Mucosa of descending colon (tissue), 3 donors: ENCODE data around the gene NFIC. TPM values are rescaled to one million over a fixed set of nuclear protein-coding genes. Genes with fewer than 3 reads are reported as not detected.
A peak's percentile ranks its signal among the peaks of the same experiment; 100 is the strongest.

Experiments used
- ATAC-seq: fragments of 200-7000 bp; cut with Tn5 transposase; one replicate; pipeline ENCODE4 v1.9.1; 2020; ENCODE audit warnings: mild to moderate bottlenecking, moderate library complexity
- DNase-seq, 3 donors: peaks; one replicate each; pipeline ENCODE4 v3.0.0-alpha.2; 2020
- H3K36me3 ChIP-seq: fragments of 200-600 bp; one replicate; pipeline ENCODE4 v1.8.0; 2021; ENCODE audit warnings: low read depth, mild to moderate bottlenecking
- H3K4me1 ChIP-seq: fragments of 200-600 bp; one replicate; pipeline ENCODE4 v1.8.0; 2021; ENCODE audit warnings: low read depth, mild to moderate bottlenecking
- H3K4me3 ChIP-seq: fragments of 200-600 bp; one replicate; pipeline ENCODE4 v1.8.0; 2021; ENCODE audit warnings: mild to moderate bottlenecking
- H3K9me3 ChIP-seq: fragments of 200-600 bp; one replicate; pipeline ENCODE4 v1.8.0; 2021; ENCODE audit warnings: mild to moderate bottlenecking
- CTCF ChIP-seq: fragments of 200-600 bp; IDR thresholded peaks from one replicate; pipeline ENCODE4 v1.8.0; 2022; ENCODE audit warnings: antibody characterized with exemption, mild to moderate bottlenecking
- intact Hi-C, 2 donors: fragments of 100-400 bp; cut with DNase I in 1 of 2; cut with micrococcal nuclease in 1 of 2; formaldehyde crosslinking; loops; one replicate each; pipeline versions ENCODE4 v1.11.0 to v1.11.1; 2022; cut with DNase I, micrococcal nuclease
- total RNA-seq, 3 donors: library from RNA; stranded (reverse); fragmentation: NEBNext Ultra II Directional in 2 of 3; extraction: Animal tissue kit (Norgen Biotek cat#: 25700) in 2 of 3; gene quantifications; one replicate each; pipeline versions ENCODE4 v1.2.1 to v1.2.4, GENCODE V29; 2021 to 2023
- donor health status: DM: no; HTN: no; CAD: no; lungs with moderate emphysema.
- donor health status: DM: no; HTN: no; CAD: no.
- donor health status: DM: no; HTN: yes; CAD: no.

Gene NFIC
- total RNA-seq, 3 donors from 2014 or later, result 38.4 to 210 (median 79.3) TPM

GRCh38 chr19:3335431-3336350 lies 30.7 kb upstream of the NFIC start:
- Histone ChIP-seq H3K4me3 (no peak overlapping the region), H3K9me3 (no peaks in the 10 kb centered on the region), H3K36me3 (no peaks in the 10 kb centered on the region), H3K4me1 (peaks cover 45% of the 10 kb centered on the region)
- intact Hi-C loops, result no loop called here
- DNase-seq (peak; percentile 67 to 69 (median 69)), ATAC-seq (peak; percentile 38)
- no peak for TF ChIP-seq CTCF

- no peak for TF ChIP-seq CTCF
- H3K9me3 ChIP-seq, result no peaks in the 10 kb centered on the region
- DNase-seq (no peak), ATAC-seq (no peak)
- no peaks in the 10 kb centered on the region for H3K36me3 ChIP-seq
- intact Hi-C loops, result no loop called here
- peaks cover 45% of the 10 kb centered on the region for H3K4me1 ChIP-seq
- H3K4me3 ChIP-seq, result no peak overlapping the region
Observed at GRCh38 chr19:3336351-3336679, 30.1 kb upstream of the NFIC start.

- intact Hi-C loops, result no loop called here
- ATAC-seq, result peak; percentile 89
- H3K36me3 ChIP-seq, result no peaks in the 10 kb centered on the region
- peaks cover 45% of the 10 kb centered on the region for H3K4me1 ChIP-seq
- TF ChIP-seq CTCF, result no peak
- no peak overlapping the region for H3K4me3 ChIP-seq
- DNase-seq, result peak; percentile 84 to 94 (median 93)
- no peaks in the 10 kb centered on the region for H3K9me3 ChIP-seq
Observed at GRCh38 chr19:3336680-3337523, 29.5 kb upstream of the NFIC start.

GRCh38 chr19:3338541-3339181 lies 27.7 kb upstream of the NFIC start:
- H3K4me1 ChIP-seq, result peaks cover 50% of the 10 kb centered on the region
- DNase-seq, result peak; percentile 86 to 90 (median 88)
- peak; percentile 75 for ATAC-seq
- H3K4me3 ChIP-seq, result no peak overlapping the region
- no peaks in the 10 kb centered on the region for H3K9me3 ChIP-seq
- no peaks in the 10 kb centered on the region for H3K36me3 ChIP-seq
- intact Hi-C loops, result no loop called here
- TF ChIP-seq CTCF, result no peak

GRCh38 chr19:3340340-3340739 lies 26.0 kb upstream of the NFIC start:
- intact Hi-C loops, result no loop called here
- H3K9me3 ChIP-seq, result no peaks in the 10 kb centered on the region
- H3K4me3 ChIP-seq, result no peak overlapping the region
- H3K4me1 ChIP-seq, result peaks cover 44% of the 10 kb centered on the region
- DNase-seq, result no peak
- ATAC-seq, result no peak
- H3K36me3 ChIP-seq, result no peaks in the 10 kb centered on the region
- TF ChIP-seq CTCF, result no peak
